AG04449 (cell line): Measurements from ENCODE around the gene WNT16.

ENCODE experiments used
- CTCF ChIA-PET: fragments of 350-600 bp; formaldehyde crosslinking; extraction: SDS; loops from one replicate; lab custom pipeline; 2021; ENCODE audit warnings: antibody characterized with exemption; lab: Yijun Ruan, JAX
- POLR2A ChIA-PET: fragments of 400-600, 350-600 bp; formaldehyde crosslinking; extraction: SDS; loops from one replicate; lab custom pipeline; 2020; ENCODE audit warnings: antibody characterized with exemption, inconsistent platforms; lab: Yijun Ruan, JAX
- DNase-seq: peaks from one replicate; pipeline ENCODE4 v3.0.0-alpha.2; 2010; ENCODE audit warnings: low read depth, low spot score
- H3K4me3 ChIP-seq: 2 replicates; pipeline ENCODE4 v1.5.1; 2011; ENCODE audit warnings: low read depth, mild to moderate bottlenecking, control low read depth, low read length
- TF ChIP-seq, protein P1 (sequence below): IDR thresholded peaks from one replicate; pipeline ENCODE4 v1.5.1; 2011; ENCODE audit warnings: mild to moderate bottlenecking, moderate library complexity, low read length, control low read depth, inconsistent platforms; ENCODE audit not compliant: insufficient read depth; ENCODE audit errors: missing control alignments

The WNT16 gene

GRCh38 chr7:121388950-121389349 lies 60.1 kb downstream of the WNT16 start:
- CTCF ChIA-PET: interaction anchor here (0.8 to 7.5 kb wide), 7 partner anchors 8 to 159 kb away, joined by 3 to 96 read pairs (median 4); partner anchors contain the start of gene FAM3C
- no peak for DNase-seq
- no peak overlapping the region for H3K4me3 ChIP-seq
- TF ChIP-seq, protein P1, sequence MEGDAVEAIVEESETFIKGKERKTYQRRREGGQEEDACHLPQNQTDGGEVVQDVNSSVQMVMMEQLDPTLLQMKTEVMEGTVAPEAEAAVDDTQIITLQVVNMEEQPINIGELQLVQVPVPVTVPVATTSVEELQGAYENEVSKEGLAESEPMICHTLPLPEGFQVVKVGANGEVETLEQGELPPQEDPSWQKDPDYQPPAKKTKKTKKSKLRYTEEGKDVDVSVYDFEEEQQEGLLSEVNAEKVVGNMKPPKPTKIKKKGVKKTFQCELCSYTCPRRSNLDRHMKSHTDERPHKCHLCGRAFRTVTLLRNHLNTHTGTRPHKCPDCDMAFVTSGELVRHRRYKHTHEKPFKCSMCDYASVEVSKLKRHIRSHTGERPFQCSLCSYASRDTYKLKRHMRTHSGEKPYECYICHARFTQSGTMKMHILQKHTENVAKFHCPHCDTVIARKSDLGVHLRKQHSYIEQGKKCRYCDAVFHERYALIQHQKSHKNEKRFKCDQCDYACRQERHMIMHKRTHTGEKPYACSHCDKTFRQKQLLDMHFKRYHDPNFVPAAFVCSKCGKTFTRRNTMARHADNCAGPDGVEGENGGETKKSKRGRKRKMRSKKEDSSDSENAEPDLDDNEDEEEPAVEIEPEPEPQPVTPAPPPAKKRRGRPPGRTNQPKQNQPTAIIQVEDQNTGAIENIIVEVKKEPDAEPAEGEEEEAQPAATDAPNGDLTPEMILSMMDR: no peak
- POLR2A ChIA-PET: no interaction called here

DNA sequence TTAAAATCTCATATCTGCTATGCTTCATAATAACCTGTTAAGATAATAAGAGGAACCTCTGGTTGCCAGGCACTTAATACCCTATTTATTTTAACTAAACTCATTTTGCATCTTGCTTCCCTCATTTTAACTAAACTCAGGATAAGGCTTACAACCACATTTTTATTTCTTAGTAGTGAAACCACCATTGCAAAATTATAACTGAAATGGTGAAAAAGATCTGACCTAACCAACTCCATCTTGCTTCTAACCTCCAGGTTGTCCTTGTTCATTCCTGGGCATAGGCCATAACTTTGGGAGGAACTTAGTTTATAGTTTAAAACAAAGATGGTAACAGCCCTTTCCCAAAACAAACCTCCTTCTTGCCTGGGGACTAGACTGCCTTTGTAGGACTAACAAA lies 61.3 kb downstream of the WNT16 start:
- no peak for DNase-seq
- H3K4me3 ChIP-seq: no peak overlapping the region
- ChIA-PET CTCF (interaction anchor here (1.2 to 1.3 kb wide), 2 partner anchors 59 to 158 kb away, joined by 3 read pairs; no protein-coding TSS in a partner anchor), POLR2A (no interaction called here)
- TF ChIP-seq, protein P1: no peak

GRCh38 chr7:121390617-121391016 lies 61.8 kb downstream of the WNT16 start:
- TF ChIP-seq, protein P1: no peak
- DNase-seq: no peak
- H3K4me3 ChIP-seq: no peak overlapping the region
- POLR2A ChIA-PET: no interaction called here
- CTCF ChIA-PET: interaction anchor here (1.2 to 1.6 kb wide), 2 partner anchors 24 to 58 kb away, joined by 3 to 5 read pairs; no protein-coding TSS in a partner anchor
